Upper lobe of left lung (tissue), 6 donors: Measurements from ENCODE around the gene SPATA12. TPM values are rescaled to one million over a fixed set of nuclear protein-coding genes. Genes with fewer than 3 reads are reported as not detected.

Experiments
- ATAC-seq, 2 donors: fragments of 200-7000 bp; cut with Tn5 transposase; one replicate each; pipeline ENCODE4 v1.9.1; 2022; ENCODE audit warnings: mild to moderate bottlenecking in 2 of 2, moderate library complexity in 2 of 2; ENCODE audit not compliant: low FRiP score in 2 of 2
- DNase-seq, 2 donors: peaks; one replicate each; pipeline ENCODE4 v3.0.0-alpha.2; 2019 to 2020
- H3K27ac ChIP-seq, 4 donors: fragments of 200-600 bp; sonication (generic); one replicate each; pipeline ENCODE4 v1.5.1; 2016 to 2019
- H3K27me3 ChIP-seq, 4 donors: fragments of 200-600 bp; sonication (generic); one replicate each; pipeline ENCODE4 v1.5.1; 2017 to 2019
- H3K36me3 ChIP-seq, 4 donors: fragments of 200-600 bp; sonication (generic); one replicate each; pipeline ENCODE4 v1.5.1; 2016 to 2019
- H3K4me1 ChIP-seq, 4 donors: fragments of 200-600 bp; sonication (generic); one replicate each; pipeline ENCODE4 v1.5.1; 2018 to 2019
- H3K4me3 ChIP-seq, 4 donors: fragments of 200-600 bp; sonication (generic); one replicate each; pipeline ENCODE4 v1.5.1; 2017 to 2019; ENCODE audit warnings: mild to moderate bottlenecking in 2 of 4, moderate library complexity in 1 of 4
- H3K9me3 ChIP-seq, 4 donors: fragments of 200-600 bp; sonication (generic); one replicate each; pipeline ENCODE4 v1.5.1; 2018 to 2019
- EP300 ChIP-seq, 4 donors: sonication (generic); formaldehyde crosslinking; IDR thresholded peaks; one replicate each; pipeline ENCODE4 v1.5.1; 2017; ENCODE audit warnings: antibody characterized with exemption in 4 of 4, control low read depth in 2 of 4
- POLR2A ChIP-seq, 4 donors: fragments of 450-650 bp; IDR thresholded peaks; one replicate each; pipeline ENCODE4 v1.5.1; 2016 to 2017; ENCODE audit warnings: antibody characterized with exemption in 4 of 4, mild to moderate bottlenecking in 2 of 4
- POLR2AphosphoS5 ChIP-seq, 2 donors: sonication (generic); formaldehyde crosslinking; IDR thresholded peaks; one replicate each; pipeline ENCODE4 v1.5.1; 2017; ENCODE audit warnings: antibody characterized with exemption in 2 of 2
- WGBS, 2 donors: methylation state at CpG; one replicate each; pipeline ENCODE4 v1.1.5; 2017 to 2018; 5-methylcytosine and 5-hydroxymethylcytosine counted together
- total RNA-seq, 6 donors: library from RNA; depleted of rRNA in 4 of 6; stranded (reverse); fragments of >200 nt in 4 of 6; gene quantifications; one replicate each; pipeline versions ENCODE4 v1.1.0 to v1.2.1, GENCODE V29; 2016 to 2021
- TF ChIP-seq, protein P1 (sequence below), 6 experiments: fragments of 450-650 bp in 4 of 6; fragments of 200-600 bp in 2 of 6; sonication (generic) in 2 of 6; IDR thresholded peaks; one replicate each; pipeline ENCODE4 v1.5.1; 2016 to 2019; ENCODE audit warnings: antibody characterized with exemption in 6 of 6
- donor health status: DM: no; HTN: no; CAD: no; lungs with moderate emphysema.
- donor health status: DM: no; HTN: yes; CAD: no; lungs with severe emphysema.

The SPATA12 gene
- total RNA-seq, 6 donors from 2014 or later = 0.27 to 1.0 (median 0.36) TPM; not detected in 2

DNA sequence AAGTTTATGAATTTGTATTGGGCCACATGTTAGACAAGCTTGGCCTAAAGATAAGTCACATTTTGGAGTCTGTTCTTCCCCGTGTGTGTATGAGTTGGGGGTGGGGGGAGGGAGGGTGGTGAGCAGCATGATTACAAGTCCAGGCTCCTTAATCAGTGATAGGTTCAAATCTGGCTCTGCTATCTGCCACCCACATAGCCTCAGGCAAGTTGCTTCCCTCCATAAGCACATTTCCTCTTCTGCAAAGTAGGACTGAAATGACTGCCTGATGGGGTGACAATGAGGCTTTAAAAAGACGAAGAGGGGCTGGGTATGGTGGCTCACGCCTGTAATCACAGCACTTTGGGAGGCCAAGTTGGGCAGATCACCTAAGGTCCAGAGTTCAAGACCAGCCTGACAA, 1.1 kb upstream of the SPATA12 start:
- Histone ChIP-seq H3K36me3 (no peaks in the 10 kb centered on the region), H3K4me3 (no peak overlapping the region), H3K27me3 (no peaks in the 10 kb centered on the region), H3K4me1 (peaks cover 0 to 14% (median 6%) of the 10 kb centered on the region in 4 donors), H3K9me3 (no peaks in the 10 kb centered on the region), H3K27ac (no peak overlapping the region)
- ATAC-seq (no peak), DNase-seq (no peak)
- no peak for TF ChIP-seq POLR2A (IDR thresholded peaks at IDR 0.05)
- no peak for TF ChIP-seq POLR2AphosphoS5 (IDR thresholded peaks at IDR 0.05)
- no peak for TF ChIP-seq EP300 (IDR thresholded peaks at IDR 0.05)
- TF ChIP-seq, protein P1, sequence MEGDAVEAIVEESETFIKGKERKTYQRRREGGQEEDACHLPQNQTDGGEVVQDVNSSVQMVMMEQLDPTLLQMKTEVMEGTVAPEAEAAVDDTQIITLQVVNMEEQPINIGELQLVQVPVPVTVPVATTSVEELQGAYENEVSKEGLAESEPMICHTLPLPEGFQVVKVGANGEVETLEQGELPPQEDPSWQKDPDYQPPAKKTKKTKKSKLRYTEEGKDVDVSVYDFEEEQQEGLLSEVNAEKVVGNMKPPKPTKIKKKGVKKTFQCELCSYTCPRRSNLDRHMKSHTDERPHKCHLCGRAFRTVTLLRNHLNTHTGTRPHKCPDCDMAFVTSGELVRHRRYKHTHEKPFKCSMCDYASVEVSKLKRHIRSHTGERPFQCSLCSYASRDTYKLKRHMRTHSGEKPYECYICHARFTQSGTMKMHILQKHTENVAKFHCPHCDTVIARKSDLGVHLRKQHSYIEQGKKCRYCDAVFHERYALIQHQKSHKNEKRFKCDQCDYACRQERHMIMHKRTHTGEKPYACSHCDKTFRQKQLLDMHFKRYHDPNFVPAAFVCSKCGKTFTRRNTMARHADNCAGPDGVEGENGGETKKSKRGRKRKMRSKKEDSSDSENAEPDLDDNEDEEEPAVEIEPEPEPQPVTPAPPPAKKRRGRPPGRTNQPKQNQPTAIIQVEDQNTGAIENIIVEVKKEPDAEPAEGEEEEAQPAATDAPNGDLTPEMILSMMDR (IDR thresholded peaks at IDR 0.05) = no peak
- WGBS, 2 donors = 54 to 71% methylated on average over 3 of the region's 3 CpGs

DNA sequence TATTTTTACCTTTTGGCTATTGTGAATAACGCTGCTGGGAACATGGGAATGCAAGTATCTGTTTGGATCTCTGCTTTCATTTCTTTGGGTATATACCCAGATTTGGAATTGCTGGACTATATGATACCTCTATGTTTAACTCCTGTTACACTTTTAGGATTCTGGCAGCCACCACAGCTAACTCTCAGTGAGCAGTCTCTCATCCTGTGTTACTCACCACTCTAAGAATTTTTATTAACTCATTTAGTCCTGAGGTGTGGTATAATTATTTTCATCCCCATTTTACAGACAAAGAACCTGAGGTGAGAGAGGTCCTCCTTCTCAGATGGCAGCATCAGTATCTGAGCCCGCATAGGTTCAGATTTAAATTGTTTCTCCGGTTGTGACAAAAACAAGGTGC, 1.1 kb downstream of the SPATA12 start:
- no peak overlapping the region for H3K27ac ChIP-seq
- WGBS, 2 donors = 94 to 95% methylated on average over 3 of the region's 3 CpGs
- H3K36me3 ChIP-seq = no peaks in the 10 kb centered on the region
- ATAC-seq (no peak), DNase-seq (no peak)
- peaks cover 0 to 14% (median 6%) of the 10 kb centered on the region in 4 donors for H3K4me1 ChIP-seq
- H3K4me3 ChIP-seq = no peak overlapping the region
- no peaks in the 10 kb centered on the region for H3K27me3 ChIP-seq
- H3K9me3 ChIP-seq = no peaks in the 10 kb centered on the region
- TF ChIP-seq POLR2A (IDR thresholded peaks at IDR 0.05) = no peak
- no peak for TF ChIP-seq POLR2AphosphoS5 (IDR thresholded peaks at IDR 0.05)
- TF ChIP-seq EP300 (IDR thresholded peaks at IDR 0.05) = no peak
- TF ChIP-seq, protein P1 (IDR thresholded peaks at IDR 0.05) = no peak

DNA sequence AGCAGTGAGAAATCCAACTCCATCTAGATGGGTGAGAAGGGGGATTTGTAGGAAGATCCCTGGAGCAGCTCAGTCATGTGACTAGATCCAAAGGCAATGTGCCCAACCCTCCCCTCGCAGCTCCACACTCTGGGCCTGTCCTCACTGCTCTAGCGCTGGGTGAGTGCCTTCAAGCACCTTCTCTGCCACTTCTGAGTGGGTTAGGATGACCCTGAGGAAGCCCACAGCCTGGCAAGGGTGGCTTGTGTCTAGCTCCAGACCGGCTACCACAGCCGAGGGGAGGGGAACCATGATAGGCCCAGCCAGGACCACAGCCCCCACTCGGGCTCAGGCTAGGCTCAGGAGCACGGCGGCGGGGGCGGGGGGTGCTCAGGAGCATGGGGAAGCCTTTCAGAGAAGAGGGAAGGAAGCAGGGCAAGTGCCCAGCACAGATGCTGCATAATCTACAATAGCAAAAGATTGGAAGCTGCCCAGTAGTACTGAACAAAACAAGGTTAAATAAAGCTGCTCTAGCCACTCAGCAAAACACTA, 1.7 kb downstream of the SPATA12 start:
- ATAC-seq = peak in 1 of 2 donors; percentile 16
- peak; percentile 21 to 70 for DNase-seq
- WGBS, 2 donors = 40 to 45% methylated on average over 7 to 9 of the region's 9 CpGs

DNA sequence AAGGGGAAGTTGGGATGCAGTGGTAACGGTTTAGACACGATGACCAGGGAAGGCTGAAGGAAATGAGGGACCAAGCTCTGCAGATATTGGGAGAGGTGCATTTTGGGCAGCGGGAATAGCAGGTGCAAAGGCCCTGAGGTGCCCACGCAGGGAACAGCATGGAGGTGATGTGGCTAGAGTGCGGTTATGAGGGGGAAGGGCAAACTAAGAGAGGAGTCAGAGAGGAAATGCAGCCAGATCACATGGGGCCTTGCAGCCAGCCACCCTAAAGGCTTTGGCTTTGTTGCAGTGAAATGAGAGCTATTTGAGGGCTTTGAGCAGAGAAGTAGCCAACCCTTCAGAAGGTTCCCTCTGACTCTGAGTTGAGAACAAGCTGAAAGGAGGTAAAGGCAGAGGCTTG, 2.6 kb downstream of the SPATA12 start:
- Histone ChIP-seq H3K4me1 (peaks cover 0 to 14% (median 6%) of the 10 kb centered on the region in 4 donors), H3K27me3 (no peaks in the 10 kb centered on the region), H3K27ac (peak overlapping the region in 1 of 4 donors; percentile 21), H3K4me3 (no peak overlapping the region), H3K36me3 (no peaks in the 10 kb centered on the region), H3K9me3 (no peaks in the 10 kb centered on the region)
- 65 to 76% methylated on average over 5 of the region's 5 CpGs for WGBS, 2 donors
- TF ChIP-seq POLR2AphosphoS5 (IDR thresholded peaks at IDR 0.05) = no peak
- TF ChIP-seq EP300 (IDR thresholded peaks at IDR 0.05) = no peak
- TF ChIP-seq POLR2A (IDR thresholded peaks at IDR 0.05) = no peak
- TF ChIP-seq, protein P1 (IDR thresholded peaks at IDR 0.05) = no peak
- DNase-seq = no peak
- ATAC-seq = no peak

More for the DNA sequence above, 1.7 kb downstream of the SPATA12 start:
- Histone ChIP-seq H3K4me1 (peaks cover 0 to 14% (median 6%) of the 10 kb centered on the region in 4 donors), H3K4me3 (no peak overlapping the region), H3K27ac (peak overlapping the region in 2 of 4 donors; percentile 23 to 48), H3K27me3 (no peaks in the 10 kb centered on the region), H3K36me3 (no peaks in the 10 kb centered on the region), H3K9me3 (no peaks in the 10 kb centered on the region)
- TF ChIP-seq, protein P1 (IDR thresholded peaks at IDR 0.05) = no peak

DNA sequence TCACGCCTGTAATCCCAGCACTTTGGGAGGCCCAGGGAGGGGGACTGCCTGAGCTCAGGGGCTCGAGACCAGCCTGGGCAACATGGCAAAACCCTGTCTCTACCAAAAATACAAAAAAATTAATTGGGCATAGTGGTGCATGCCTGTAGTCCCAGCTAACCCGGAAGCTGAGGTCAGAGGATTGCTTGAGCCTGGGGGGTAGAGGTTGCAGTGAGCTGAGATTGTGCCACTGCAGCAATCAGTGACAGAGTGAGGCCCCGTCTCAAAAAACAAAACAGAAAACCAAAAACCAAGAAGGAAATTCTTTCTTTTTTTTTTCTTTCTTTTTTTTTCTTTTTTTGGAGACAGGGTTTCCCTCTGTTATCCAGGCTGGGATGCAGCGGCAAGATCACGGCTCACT, 3.5 kb downstream of the SPATA12 start:
- H3K4me1 ChIP-seq = peaks cover 0 to 22% (median 9%) of the 10 kb centered on the region in 4 donors
- peak overlapping the region in 1 of 4 donors; percentile 49 for H3K27ac ChIP-seq
- 82 to 84% methylated on average over 6 of the region's 6 CpGs for WGBS, 2 donors
- H3K4me3 ChIP-seq = no peak overlapping the region
- H3K27me3 ChIP-seq = no peaks in the 10 kb centered on the region
- DNase-seq (no peak), ATAC-seq (no peak)
- H3K9me3 ChIP-seq = no peaks in the 10 kb centered on the region
- TF ChIP-seq POLR2A (IDR thresholded peaks at IDR 0.05) = no peak
- no peak for TF ChIP-seq POLR2AphosphoS5 (IDR thresholded peaks at IDR 0.05)
- TF ChIP-seq, protein P1 (IDR thresholded peaks at IDR 0.05) = no peak
- no peak for TF ChIP-seq EP300 (IDR thresholded peaks at IDR 0.05)
- no peaks in the 10 kb centered on the region for H3K36me3 ChIP-seq
